Esophagus squamous epithelium (tissue), 5 donors: Measurements from ENCODE around the gene CD99. TPM values are rescaled to one million over a fixed set of nuclear protein-coding genes. Genes with fewer than 3 reads are reported as not detected.

ENCODE experiments used
- DNase-seq: peaks from one replicate; lab custom pipeline; 2025; lab: John Stamatoyannopoulos, UW
- H3K27ac ChIP-seq, 4 donors: fragments of 200-600 bp; sonication (generic); one replicate each; pipeline ENCODE4 v1.5.1; 2016 to 2019; ENCODE audit warnings: mild to moderate bottlenecking in 1 of 4
- H3K27me3 ChIP-seq, 4 donors: fragments of 200-600 bp; sonication (generic); 1 replicate in 3 of 4; 2 replicates in 1 of 4; pipeline versions ENCODE4 v1.5.1 to v1.6.0; 2017 to 2021; ENCODE audit warnings: antibody characterized with exemption in 1 of 4
- H3K36me3 ChIP-seq, 3 donors: fragments of 200-600 bp; sonication (generic); one replicate each; pipeline ENCODE4 v1.5.1; 2016 to 2019
- H3K4me1 ChIP-seq, 3 donors: fragments of 200-600 bp; sonication (generic); one replicate each; pipeline ENCODE4 v1.5.1; 2017 to 2019
- H3K4me3 ChIP-seq, 4 donors: fragments of 200-600 bp; sonication (generic); 1 replicate in 3 of 4; 2 replicates in 1 of 4; pipeline ENCODE4 v1.5.1; 2016 to 2019; ENCODE audit warnings: mild to moderate bottlenecking in 2 of 4, moderate library complexity in 1 of 4
- H3K9me3 ChIP-seq, 3 donors: fragments of 200-600 bp; sonication (generic); one replicate each; pipeline ENCODE4 v1.5.1; 2016 to 2019
- POLR2A ChIP-seq, 4 donors: fragments of 450-650 bp; IDR thresholded peaks; one replicate each; pipeline ENCODE4 v1.6.1; 2017; ENCODE audit warnings: antibody characterized with exemption in 4 of 4, mild to moderate bottlenecking in 4 of 4, moderate library complexity in 3 of 4
- WGBS, 2 donors: methylation state at CpG; one replicate each; pipeline ENCODE4 v1.1.5; 2018; 5-methylcytosine and 5-hydroxymethylcytosine counted together
- intact Hi-C: fragments of 100-400 bp; cut with DNase I; formaldehyde crosslinking; loops from one replicate; pipeline ENCODE4 v1.15.0; 2022
- total RNA-seq, 4 donors: library from RNA; depleted of rRNA; stranded (reverse); fragments of >200 nt; gene quantifications; one replicate each; pipeline ENCODE4 v1.1.0, GENCODE V29; 2016
- TF ChIP-seq, protein P1 (sequence below), 6 experiments: fragments of 450-650 bp in 4 of 6; fragments of 200-600 bp in 2 of 6; sonication (generic) in 2 of 6; IDR thresholded peaks; one replicate each; pipeline ENCODE4 v1.5.1; 2016 to 2019; ENCODE audit warnings: antibody characterized with exemption in 6 of 6, mild to moderate bottlenecking in 4 of 6, moderate library complexity in 4 of 6
- donor health status: DM: yes; HTN: yes; CAD: no.

The CD99 gene, protein sequence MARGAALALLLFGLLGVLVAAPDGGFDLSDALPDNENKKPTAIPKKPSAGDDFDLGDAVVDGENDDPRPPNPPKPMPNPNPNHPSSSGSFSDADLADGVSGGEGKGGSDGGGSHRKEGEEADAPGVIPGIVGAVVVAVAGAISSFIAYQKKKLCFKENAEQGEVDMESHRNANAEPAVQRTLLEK
- total RNA-seq: 100 to 1,000 TPM in 3 of 4 donors, 10 to 100 TPM in 1; 79.9 to 251 (median 162) TPM

DNA sequence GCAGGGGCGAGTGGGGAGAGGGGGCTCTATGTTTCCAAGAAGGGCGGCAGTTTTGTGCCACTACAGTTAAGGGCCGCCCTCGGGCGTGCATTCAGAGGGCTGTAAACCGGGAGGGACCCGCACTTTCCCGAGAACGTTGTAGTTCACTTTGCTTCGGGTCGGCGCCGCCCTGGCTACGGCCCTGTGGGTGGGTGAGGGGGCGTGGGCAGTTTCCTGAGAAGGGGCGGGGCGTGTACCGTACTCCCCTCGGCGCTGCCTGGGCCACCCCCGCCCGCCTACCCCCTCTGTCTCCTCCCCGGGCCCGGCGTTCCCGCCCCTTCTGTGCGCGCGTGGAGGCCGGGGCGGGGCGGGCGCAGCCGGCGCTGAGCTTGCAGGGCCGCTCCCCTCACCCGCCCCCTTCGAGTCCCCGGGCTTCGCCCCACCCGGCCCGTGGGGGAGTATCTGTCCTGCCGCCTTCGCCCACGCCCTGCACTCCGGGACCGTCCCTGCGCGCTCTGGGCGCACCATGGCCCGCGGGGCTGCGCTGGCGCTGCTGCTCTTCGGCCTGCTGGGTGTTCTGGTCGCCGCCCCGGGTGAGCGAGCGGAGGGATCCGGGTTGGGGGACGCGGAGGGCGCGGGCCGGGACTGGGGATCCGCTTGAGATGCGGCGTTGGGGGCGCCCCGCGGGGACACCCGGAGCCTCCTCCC, at the start of gene CD99:
TSS of gene CD99 (plus strand) at position 440 of the 687 bp plus-strand sequence. CDS start at position 506, 66 bp downstream.
- 0% methylated on average over 9 of the region's 73 CpGs; no CpG with 5 or more reads in 1 of the 2 donors for WGBS, 2 donors
- peaks cover 34 to 51% (median 40%) of the 10 kb centered on the region in 3 donors for H3K4me1 ChIP-seq

DNA sequence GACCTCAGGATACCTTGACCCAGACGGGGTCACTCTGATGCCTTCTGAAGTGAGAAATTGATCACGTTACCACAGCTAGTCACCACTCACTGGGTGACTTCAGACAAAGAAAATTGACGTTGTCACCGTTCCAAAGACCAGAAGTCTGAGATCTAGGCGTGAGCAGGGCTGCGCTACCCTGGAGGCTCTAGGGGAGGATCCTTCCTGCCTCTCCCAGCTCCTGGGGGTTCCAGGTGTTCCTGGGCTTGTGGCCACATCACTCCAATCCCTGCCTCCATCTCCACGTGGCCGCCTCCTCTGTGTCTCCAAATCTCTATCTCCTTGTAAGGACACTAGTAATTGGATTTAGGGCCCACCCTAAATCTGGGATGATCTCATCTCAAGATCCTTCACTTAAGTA, 48.9 kb upstream of the CD99 start:
- TF ChIP-seq, protein P1, sequence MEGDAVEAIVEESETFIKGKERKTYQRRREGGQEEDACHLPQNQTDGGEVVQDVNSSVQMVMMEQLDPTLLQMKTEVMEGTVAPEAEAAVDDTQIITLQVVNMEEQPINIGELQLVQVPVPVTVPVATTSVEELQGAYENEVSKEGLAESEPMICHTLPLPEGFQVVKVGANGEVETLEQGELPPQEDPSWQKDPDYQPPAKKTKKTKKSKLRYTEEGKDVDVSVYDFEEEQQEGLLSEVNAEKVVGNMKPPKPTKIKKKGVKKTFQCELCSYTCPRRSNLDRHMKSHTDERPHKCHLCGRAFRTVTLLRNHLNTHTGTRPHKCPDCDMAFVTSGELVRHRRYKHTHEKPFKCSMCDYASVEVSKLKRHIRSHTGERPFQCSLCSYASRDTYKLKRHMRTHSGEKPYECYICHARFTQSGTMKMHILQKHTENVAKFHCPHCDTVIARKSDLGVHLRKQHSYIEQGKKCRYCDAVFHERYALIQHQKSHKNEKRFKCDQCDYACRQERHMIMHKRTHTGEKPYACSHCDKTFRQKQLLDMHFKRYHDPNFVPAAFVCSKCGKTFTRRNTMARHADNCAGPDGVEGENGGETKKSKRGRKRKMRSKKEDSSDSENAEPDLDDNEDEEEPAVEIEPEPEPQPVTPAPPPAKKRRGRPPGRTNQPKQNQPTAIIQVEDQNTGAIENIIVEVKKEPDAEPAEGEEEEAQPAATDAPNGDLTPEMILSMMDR (IDR thresholded peaks at IDR 0.05): no peak
- TF ChIP-seq POLR2A (IDR thresholded peaks at IDR 0.05): no peak
- Histone ChIP-seq H3K27me3 (no peaks in the 10 kb centered on the region), H3K9me3 (no peaks in the 10 kb centered on the region), H3K36me3 (peaks cover 0 to 60% (median 0%) of the 10 kb centered on the region in 3 donors), H3K4me1 (no peaks in the 10 kb centered on the region), H3K4me3 (no peak overlapping the region), H3K27ac (no peak overlapping the region)
- no peak for DNase-seq
- intact Hi-C loops: loop anchor here (10.0 kb wide), 1 partner anchor 173 kb away; no protein-coding TSS in a partner anchor
- 84 to 92% methylated on average over 8 of the region's 8 CpGs for WGBS, 2 donors

More for the DNA sequence above, at the start of gene CD99:
- no peak for DNase-seq
- Histone ChIP-seq H3K4me3 (peak within 1 kb of the TSS; percentile 83 to 98 (median 92)), H3K27me3 (no peaks in the 10 kb centered on the region), H3K9me3 (no peaks in the 10 kb centered on the region), H3K27ac (peak within 1 kb of the TSS; percentile 88 to 97 (median 92)), H3K36me3 (peaks cover 0 to 10% (median 0%) of the 10 kb centered on the region in 3 donors)
- peak in 2 of 4 donors; percentile 89 for TF ChIP-seq POLR2A (IDR thresholded peaks at IDR 0.05)
- TF ChIP-seq, protein P1 (IDR thresholded peaks at IDR 0.05): no peak
- intact Hi-C loops: no loop called here

DNA sequence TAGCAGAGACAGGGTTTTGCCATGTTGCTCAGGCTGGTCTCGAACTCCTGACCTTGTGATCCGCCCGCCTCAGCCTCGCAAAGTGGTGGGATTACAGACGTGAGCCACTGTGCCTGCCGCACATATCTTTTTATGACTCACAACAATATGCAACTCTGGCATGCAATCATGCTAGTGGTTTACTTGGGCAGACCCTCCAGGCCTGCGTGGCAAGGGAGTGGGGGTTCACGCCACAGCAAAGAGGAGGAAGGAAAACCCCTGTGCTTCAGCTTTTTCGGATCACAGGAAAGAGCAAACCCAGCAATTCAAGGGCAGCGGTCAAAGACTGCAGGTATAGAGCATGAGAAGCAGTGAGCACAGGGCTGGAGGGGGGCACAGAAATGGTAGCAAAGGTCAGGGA, 48.3 kb upstream of the CD99 start:
- H3K4me1 ChIP-seq: no peaks in the 10 kb centered on the region
- DNase-seq: no peak
- 73 to 89% methylated on average over 8 of the region's 10 CpGs for WGBS, 2 donors
- H3K9me3 ChIP-seq: no peaks in the 10 kb centered on the region
- no peak overlapping the region for H3K27ac ChIP-seq
- H3K27me3 ChIP-seq: no peaks in the 10 kb centered on the region
- TF ChIP-seq, protein P1 (IDR thresholded peaks at IDR 0.05): no peak
- no peak for TF ChIP-seq POLR2A (IDR thresholded peaks at IDR 0.05)
- H3K36me3 ChIP-seq: peaks cover 0 to 63% (median 0%) of the 10 kb centered on the region in 3 donors
- intact Hi-C loops: loop anchor here (10.0 kb wide), 1 partner anchor 172 kb away; no protein-coding TSS in a partner anchor
- H3K4me3 ChIP-seq: no peak overlapping the region

DNA sequence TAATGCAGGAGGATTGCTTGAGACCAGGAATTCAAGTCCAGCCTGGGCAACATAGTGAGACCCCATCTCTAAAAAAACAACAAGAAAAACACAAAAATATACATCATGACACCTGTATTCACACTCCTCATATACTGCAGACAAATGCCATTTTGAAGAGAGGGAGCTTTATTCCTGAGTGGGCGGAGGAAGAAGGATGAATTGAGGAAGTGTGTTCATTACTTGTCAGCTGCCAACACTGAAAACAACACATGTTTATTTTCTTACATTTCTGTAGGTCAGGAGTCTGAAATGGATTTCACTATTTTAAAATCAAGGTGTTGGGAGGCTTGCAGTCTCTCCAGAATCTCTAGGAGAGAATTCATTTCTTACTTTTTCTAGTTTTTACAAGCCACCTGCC, 47.2 kb upstream of the CD99 start:
- Histone ChIP-seq H3K9me3 (no peaks in the 10 kb centered on the region), H3K4me3 (no peak overlapping the region), H3K27ac (no peak overlapping the region), H3K36me3 (peaks cover 0 to 52% (median 0%) of the 10 kb centered on the region in 3 donors), H3K27me3 (no peaks in the 10 kb centered on the region), H3K4me1 (no peaks in the 10 kb centered on the region)
- TF ChIP-seq, protein P1 (IDR thresholded peaks at IDR 0.05): no peak
- no peak for TF ChIP-seq POLR2A (IDR thresholded peaks at IDR 0.05)
- intact Hi-C loops: loop anchor here (10.0 kb wide), 1 partner anchor 171 kb away; no protein-coding TSS in a partner anchor
- WGBS, 2 donors: 70 to 80% methylated on average over 1 of the region's 1 CpG
- DNase-seq: no peak

DNA sequence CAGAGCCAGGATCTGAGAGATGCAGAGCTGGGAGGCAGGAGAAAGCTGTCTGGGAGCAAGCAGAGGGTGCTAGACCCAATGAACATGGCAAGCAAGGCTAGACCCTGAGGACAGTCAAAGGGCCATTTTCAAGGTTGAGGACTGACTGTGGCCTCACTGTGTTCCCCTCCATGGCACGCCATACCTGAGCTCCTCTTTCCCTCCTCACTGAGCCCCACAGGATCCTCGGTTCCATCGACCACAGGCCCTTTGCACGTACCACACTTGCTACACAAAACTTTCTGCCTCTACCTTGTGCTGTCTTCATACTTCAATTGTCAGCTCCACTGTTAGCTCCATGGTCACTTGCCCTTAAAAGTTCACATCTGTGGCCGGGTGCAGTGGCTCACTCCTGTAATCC, 45.5 kb upstream of the CD99 start:
- no peak for DNase-seq
- no peaks in the 10 kb centered on the region for H3K9me3 ChIP-seq
- no peak overlapping the region for H3K27ac ChIP-seq
- H3K27me3 ChIP-seq: no peaks in the 10 kb centered on the region
- H3K4me1 ChIP-seq: no peaks in the 10 kb centered on the region
- WGBS, 2 donors: 59 to 94% methylated on average over 5 of the region's 5 CpGs
- no peak for TF ChIP-seq POLR2A (IDR thresholded peaks at IDR 0.05)
- TF ChIP-seq, protein P1 (IDR thresholded peaks at IDR 0.05): no peak
- intact Hi-C loops: loop anchor here (10.0 kb wide), 1 partner anchor 169 kb away; no protein-coding TSS in a partner anchor
- peaks cover 0 to 38% (median 0%) of the 10 kb centered on the region in 3 donors for H3K36me3 ChIP-seq
- H3K4me3 ChIP-seq: no peak overlapping the region
